Nephron (organoid): ENCODE results near the gene TSTD1.

Source experiments
- H3K27ac Mint-ChIP-seq, 3 experiments: 2 replicates each; pipeline ENCODE4 v1.8.0; 2020; ENCODE audit warnings: mixed read lengths in 3 of 3, mild to moderate bottlenecking in 2 of 3, moderate library complexity in 1 of 3
- H3K27me3 Mint-ChIP-seq: 2 replicates; pipeline ENCODE4 v1.8.0; 2021; ENCODE audit warnings: low read depth, mild to moderate bottlenecking, moderate library complexity, mixed read lengths
- H3K36me3 Mint-ChIP-seq: 2 replicates; pipeline ENCODE4 v1.8.0; 2020; ENCODE audit warnings: low read depth, mixed read lengths
- H3K4me1 Mint-ChIP-seq: 2 replicates; pipeline ENCODE4 v1.8.0; 2020; ENCODE audit warnings: mixed read lengths
- H3K4me3 Mint-ChIP-seq, 3 experiments: 2 replicates each; pipeline ENCODE4 v1.8.0; 2020; ENCODE audit warnings: mild to moderate bottlenecking in 3 of 3, mixed read lengths in 3 of 3, moderate library complexity in 2 of 3
- H3K9me3 Mint-ChIP-seq: 2 replicates; pipeline ENCODE4 v1.8.0; 2020; ENCODE audit warnings: mixed read lengths
- TF ChIP-seq, protein P1 (sequence below), 3 experiments: fragments of 200-600 bp; sonication (generic); IDR thresholded peaks; one replicate each; pipeline ENCODE4 v1.5.0; 2021; ENCODE audit warnings: antibody characterized with exemption in 3 of 3; ENCODE audit not compliant: unreplicated experiment in 3 of 3

TSTD1 gene

DNA sequence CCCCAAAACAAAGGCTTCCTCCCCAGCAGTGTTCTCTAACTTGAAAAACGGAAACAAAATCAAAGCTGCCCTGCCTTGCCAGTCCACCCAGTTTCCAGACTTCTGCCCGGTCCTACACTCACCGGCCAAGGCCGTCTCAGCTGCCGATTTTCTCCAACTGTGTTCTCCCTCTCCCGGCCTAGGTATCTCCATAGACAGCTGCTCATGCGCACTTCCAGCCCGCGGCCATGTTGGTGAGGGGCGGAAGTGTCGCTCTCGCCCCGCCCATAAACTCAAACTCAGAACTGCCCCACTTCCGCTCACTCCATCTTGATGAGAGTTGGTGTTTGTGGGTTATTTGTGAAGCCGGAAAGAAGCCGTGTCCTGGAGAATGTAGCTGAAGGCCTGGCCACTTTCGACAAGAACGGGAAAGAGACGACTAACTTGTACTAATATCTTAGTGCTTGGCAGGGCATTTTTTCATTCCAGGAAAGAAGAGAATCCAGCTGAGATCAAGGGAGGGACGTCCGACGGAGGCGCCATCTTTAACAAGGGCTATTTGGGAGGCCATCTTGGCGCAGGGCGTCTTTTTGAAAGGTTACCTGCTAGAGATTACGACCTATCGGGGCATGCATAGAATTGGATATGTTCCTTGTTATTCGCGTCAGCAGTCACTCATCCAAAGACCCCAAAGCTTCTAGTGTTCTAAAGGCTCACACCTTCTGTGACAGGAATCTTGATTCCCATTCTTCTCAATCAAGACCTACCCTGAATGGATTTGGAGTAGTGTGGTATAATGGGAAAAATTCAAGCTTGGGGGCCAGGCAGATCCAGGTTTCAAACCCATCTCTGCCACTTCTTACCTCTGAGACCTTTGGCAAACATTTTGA is 7.2 kb upstream of the TSTD1 start, which contains the start of gene USF1:
USF1 (minus strand) TSS at position 242 of the 869 bp plus-strand sequence. CDS start 2,702 bp downstream, outside the sequence.
- peak within 1 kb of the TSS; percentile 99 to 100 (median 100) for H3K27ac Mint-ChIP-seq
- H3K4me1 Mint-ChIP-seq, result peaks cover 19% of the 10 kb centered on the region
- H3K9me3 Mint-ChIP-seq, result peaks cover 27% of the 10 kb centered on the region
- H3K36me3 Mint-ChIP-seq, result peaks cover 39% of the 10 kb centered on the region
- H3K4me3 Mint-ChIP-seq, result peak within 1 kb of the TSS; percentile 86 to 92 (median 91)
- TF ChIP-seq, protein P1, sequence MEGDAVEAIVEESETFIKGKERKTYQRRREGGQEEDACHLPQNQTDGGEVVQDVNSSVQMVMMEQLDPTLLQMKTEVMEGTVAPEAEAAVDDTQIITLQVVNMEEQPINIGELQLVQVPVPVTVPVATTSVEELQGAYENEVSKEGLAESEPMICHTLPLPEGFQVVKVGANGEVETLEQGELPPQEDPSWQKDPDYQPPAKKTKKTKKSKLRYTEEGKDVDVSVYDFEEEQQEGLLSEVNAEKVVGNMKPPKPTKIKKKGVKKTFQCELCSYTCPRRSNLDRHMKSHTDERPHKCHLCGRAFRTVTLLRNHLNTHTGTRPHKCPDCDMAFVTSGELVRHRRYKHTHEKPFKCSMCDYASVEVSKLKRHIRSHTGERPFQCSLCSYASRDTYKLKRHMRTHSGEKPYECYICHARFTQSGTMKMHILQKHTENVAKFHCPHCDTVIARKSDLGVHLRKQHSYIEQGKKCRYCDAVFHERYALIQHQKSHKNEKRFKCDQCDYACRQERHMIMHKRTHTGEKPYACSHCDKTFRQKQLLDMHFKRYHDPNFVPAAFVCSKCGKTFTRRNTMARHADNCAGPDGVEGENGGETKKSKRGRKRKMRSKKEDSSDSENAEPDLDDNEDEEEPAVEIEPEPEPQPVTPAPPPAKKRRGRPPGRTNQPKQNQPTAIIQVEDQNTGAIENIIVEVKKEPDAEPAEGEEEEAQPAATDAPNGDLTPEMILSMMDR (IDR thresholded peaks at IDR 0.05; ENCODE audit: unreplicated experiment in 3 of 3), result no peak
- peaks cover 19% of the 10 kb centered on the region for H3K27me3 Mint-ChIP-seq

DNA sequence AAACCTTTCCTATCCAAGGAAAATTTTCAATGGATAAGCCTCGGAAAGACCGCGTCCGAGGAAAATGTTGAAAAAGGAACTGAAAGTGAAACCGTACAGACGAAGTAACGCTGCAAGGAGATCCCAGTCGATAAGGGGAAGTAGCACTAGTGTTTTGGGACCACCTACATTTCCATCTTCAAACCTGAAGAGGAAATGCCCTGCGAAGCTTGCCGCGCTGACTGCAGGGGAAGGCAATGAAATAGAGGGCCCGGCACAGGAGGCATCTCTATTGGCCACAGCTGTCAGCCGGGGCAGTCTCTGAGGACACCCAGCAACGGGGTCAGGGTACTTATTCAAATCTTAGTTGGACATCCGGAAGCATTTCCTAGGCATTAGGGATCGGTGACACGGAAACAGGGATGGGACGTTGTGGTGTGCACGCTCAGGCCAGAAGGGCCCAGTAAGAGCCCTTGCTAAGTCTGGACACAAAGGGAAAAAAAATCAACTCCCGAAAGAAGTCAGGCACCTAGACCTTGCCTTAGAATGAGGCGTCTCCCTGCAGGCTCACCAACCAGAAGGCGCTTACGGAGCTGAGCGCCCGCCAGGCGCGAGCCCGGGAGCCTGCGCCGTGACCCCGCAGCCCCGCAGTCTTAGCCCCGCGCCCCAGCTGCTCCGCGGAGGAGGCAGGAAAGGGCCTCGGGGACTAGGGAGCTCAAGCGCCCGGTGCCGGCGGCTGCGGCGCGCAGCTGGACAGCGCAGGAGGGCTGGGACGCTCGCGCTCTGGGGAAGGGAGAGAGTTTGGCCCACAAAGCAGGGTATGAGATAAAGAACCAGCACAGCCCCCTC is 6.4 kb upstream of the TSTD1 start:
- H3K4me1 Mint-ChIP-seq, result peaks cover 19% of the 10 kb centered on the region
- peak overlapping the region; percentile 99 to 100 (median 100) for H3K27ac Mint-ChIP-seq
- H3K4me3 Mint-ChIP-seq, result peak overlapping the region; percentile 86 to 92 (median 91)
- H3K27me3 Mint-ChIP-seq, result peaks cover 19% of the 10 kb centered on the region
- H3K9me3 Mint-ChIP-seq, result peaks cover 27% of the 10 kb centered on the region
- TF ChIP-seq, protein P1 (IDR thresholded peaks at IDR 0.05; ENCODE audit: unreplicated experiment in 3 of 3), result no peak
- peaks cover 46% of the 10 kb centered on the region for H3K36me3 Mint-ChIP-seq

DNA sequence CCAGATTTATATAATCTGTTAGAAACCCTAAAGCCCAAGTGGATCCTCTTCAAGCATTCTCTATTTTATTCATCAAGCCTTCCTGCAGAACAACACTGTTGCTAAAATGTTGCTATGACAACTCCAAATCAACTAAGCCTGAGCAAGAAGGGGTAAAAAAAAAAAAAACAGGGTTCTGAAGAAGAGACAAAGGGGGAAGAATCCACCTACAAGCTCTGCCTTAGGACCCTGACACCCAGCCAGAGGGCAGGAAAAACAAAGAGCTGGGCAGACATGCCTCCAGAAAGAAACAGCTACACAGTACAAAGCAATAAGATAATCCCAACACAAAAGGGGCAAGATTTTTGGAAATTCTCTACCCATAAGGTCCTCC is 5.8 kb upstream of the TSTD1 start:
- TF ChIP-seq, protein P1 (IDR thresholded peaks at IDR 0.05; ENCODE audit: unreplicated experiment in 3 of 3), result no peak
- H3K4me3 Mint-ChIP-seq, result peak overlapping the region; percentile 86 to 92 (median 91)
- peak overlapping the region; percentile 99 to 100 (median 99) for H3K27ac Mint-ChIP-seq
- peaks cover 52% of the 10 kb centered on the region for H3K36me3 Mint-ChIP-seq
- peaks cover 19% of the 10 kb centered on the region for H3K4me1 Mint-ChIP-seq
- H3K27me3 Mint-ChIP-seq, result peaks cover 19% of the 10 kb centered on the region
- H3K9me3 Mint-ChIP-seq, result peaks cover 27% of the 10 kb centered on the region

DNA sequence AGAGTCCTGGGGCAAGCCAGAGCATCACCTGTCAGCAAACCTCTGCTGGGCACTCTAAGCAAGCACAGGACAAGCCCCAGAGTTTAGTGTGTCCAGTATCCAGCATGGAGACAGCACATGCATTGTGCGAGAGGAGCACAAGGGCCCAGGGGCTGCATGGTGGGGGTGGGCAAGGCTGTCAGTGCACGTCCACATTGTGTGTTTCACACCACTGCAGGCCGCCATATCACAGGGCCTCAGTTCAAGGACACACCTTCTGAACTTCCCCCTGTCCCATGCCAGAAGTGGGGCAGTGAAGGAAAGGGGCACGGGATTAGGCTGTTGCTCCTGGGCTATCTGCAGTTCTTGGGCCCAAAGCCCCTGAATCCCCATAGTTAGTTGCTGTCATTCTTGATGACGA is 782 bp upstream of the TSTD1 start:
- no peaks in the 10 kb centered on the region for H3K27me3 Mint-ChIP-seq
- TF ChIP-seq, protein P1 (IDR thresholded peaks at IDR 0.05; ENCODE audit: unreplicated experiment in 3 of 3), result no peak
- H3K9me3 Mint-ChIP-seq, result no peaks in the 10 kb centered on the region
- H3K36me3 Mint-ChIP-seq, result peaks cover 42% of the 10 kb centered on the region
- peak overlapping the region in 1 of 3 experiments; percentile 79 for H3K27ac Mint-ChIP-seq
- peaks cover 26% of the 10 kb centered on the region for H3K4me1 Mint-ChIP-seq
- H3K4me3 Mint-ChIP-seq, result peak overlapping the region; percentile 84 to 85 (median 84)

DNA sequence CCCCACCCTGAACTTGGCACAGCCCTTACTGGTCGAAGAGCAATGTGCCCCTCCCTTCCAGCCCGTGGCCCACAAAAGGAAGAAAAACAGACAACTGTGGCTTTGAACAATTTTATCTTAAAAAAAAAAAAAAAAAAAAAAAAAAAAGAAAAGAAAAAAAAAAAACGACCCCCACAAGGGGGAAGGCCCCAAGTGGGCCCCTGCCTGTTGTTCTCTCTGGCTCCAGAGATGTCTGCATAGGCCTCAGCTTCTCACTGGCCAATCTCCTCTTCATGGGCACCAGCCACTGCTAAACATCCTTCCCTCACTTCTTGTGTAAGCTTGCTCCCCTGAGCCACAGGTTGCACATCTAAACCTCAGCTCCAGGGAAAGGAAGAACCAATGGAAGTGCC is 386 bp upstream of the TSTD1 start:
- H3K27ac Mint-ChIP-seq, result peak overlapping the region; percentile 69 to 91 (median 79)
- H3K9me3 Mint-ChIP-seq, result no peaks in the 10 kb centered on the region
- H3K27me3 Mint-ChIP-seq, result no peaks in the 10 kb centered on the region
- H3K4me1 Mint-ChIP-seq, result peaks cover 22% of the 10 kb centered on the region
- peak overlapping the region; percentile 85 to 88 (median 86) for H3K4me3 Mint-ChIP-seq
- TF ChIP-seq, protein P1 (IDR thresholded peaks at IDR 0.05; ENCODE audit: unreplicated experiment in 3 of 3), result no peak
- H3K36me3 Mint-ChIP-seq, result peaks cover 42% of the 10 kb centered on the region
